Coronary artery (tissue), 2 donors: Measurements from ENCODE around the gene MEG3.
"Not testable (repeated sequence)": the region's sequence is repeated elsewhere in the genome, so short reads cannot be mapped to it uniquely, and the experiment has no call there.

Experiments used
- DNase-seq: peaks from one replicate; pipeline ENCODE4 v3.0.0-alpha.2; 2017; ENCODE audit warnings: low spot score
- H3K27ac ChIP-seq, 2 donors: fragments of 200-600 bp; sonication (generic); one replicate each; pipeline ENCODE4 v1.5.1; 2016 to 2019
- H3K4me3 ChIP-seq: fragments of 200-600 bp; sonication (generic); 2 replicates; pipeline ENCODE4 v1.5.1; 2016; ENCODE audit warnings: mild to moderate bottlenecking, moderate library complexity
- CTCF ChIP-seq: fragments of 200-600 bp; sonication (generic); IDR thresholded peaks from one replicate; pipeline ENCODE4 v1.5.1; 2019; ENCODE audit warnings: antibody characterized with exemption

The MEG3 gene

DNA sequence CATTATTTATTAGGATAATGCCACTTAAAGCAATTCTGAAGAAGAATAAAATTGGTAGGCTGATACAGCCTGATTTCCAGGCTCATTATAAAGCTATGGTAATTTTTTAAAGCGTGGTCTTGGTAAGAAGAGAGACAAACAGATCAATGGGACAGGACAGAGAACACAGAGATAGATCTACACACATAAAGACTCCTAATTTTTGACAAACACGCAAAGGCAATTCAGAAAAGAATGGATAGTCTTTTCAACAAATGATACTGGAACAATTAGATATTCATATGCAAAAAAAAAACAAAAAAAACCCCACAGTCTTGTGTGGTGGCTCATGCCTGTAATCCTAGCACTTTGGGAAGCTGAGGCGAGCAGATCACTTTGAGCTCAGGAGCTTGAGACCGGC is 25.9 kb upstream of the MEG3 start:
- TF ChIP-seq CTCF = no peak
- Histone ChIP-seq H3K27ac (no peak overlapping the region), H3K4me3 (no peak overlapping the region)
- DNase-seq = no peak

- DNase-seq, H3K27ac ChIP-seq, H3K4me3 ChIP-seq: not testable (repeated sequence)
Observed at GRCh38 chr14:100801433-100801832, 24.5 kb upstream of the MEG3 start.

DNA sequence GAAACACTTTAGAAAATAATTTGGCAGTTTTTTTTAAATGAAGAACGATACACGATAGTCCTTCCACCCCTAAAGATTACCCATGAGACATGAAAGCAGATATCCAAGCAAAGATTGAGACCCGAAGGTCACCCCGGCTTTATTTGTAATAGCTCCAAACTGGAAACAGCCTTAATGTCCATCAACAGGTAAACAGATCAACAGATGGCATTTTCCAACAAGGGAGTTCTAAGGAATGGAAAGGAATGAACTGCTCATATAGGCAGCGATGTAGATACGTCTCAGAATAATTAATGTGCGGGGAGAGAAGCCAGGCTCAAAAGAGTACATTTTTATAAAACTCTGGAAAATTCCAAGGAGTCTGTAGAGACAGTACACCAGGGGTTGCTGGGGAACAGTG is 23.7 kb upstream of the MEG3 start:
- TF ChIP-seq CTCF = no peak
- no peak overlapping the region for H3K4me3 ChIP-seq
- no peak for DNase-seq
- H3K27ac ChIP-seq = no peak overlapping the region

DNA sequence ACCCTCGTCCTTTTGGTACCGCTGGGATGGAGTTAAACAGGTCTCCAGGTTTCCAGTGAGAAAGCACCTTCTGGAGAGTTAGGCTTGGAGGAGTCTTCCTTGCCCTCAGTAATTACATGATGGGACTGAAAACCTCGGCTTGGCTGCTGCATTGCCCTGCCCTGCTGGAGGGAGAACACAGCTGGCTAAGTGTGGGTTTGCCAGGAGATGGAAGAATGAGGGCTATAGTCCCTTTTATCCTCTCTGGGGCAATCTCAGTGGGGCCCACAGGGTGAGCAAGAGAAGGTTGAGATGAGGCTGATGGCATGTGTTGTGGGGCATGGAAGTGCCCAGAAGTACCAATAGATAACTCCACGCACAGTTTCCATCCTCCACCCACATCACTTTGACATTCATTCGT is 23.2 kb upstream of the MEG3 start:
- H3K27ac ChIP-seq = no peak overlapping the region
- TF ChIP-seq CTCF = no peak
- no peak for DNase-seq
- H3K4me3 ChIP-seq = no peak overlapping the region

DNA sequence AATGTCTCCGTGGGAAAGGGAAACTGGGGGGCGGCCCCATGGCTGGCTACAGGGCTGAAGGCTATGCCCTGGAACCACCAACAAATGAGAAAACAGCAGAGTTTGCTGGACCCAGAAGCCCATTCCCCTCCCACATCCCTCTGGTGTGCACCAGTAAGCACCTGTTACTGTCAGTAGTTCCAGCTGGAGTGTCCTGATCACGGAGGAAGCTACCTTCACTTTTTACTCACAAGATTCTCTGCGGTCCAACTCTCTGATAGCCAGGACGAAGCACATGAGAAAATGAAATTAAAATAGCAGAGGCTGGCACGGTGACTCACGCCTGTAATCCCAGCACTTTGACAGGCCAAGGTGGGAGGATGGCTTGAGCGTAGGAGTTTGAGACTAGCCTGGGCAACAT is 22.7 kb upstream of the MEG3 start:
- no peak for DNase-seq
- Histone ChIP-seq H3K27ac (no peak overlapping the region), H3K4me3 (no peak overlapping the region)
- no peak for TF ChIP-seq CTCF

DNA sequence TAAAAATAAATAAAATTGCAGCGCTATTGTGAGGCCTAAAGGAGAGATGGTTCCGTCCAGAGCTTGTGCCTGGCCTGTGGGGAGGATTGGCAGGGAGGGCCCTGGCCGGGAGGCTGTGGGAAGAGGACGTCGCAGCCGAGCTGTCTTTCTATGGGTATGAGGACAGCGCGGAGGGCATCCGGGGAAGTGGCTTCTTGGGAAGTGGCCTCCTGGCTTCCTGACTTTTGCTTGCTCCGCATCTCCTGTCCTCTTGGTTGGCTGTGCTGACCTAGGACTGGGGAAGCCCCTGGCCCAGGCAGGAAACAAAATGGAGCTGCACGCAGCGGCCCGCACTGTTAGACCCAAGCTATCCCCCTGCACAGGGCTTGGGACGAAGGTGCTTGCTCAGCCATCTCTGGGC is 22.2 kb upstream of the MEG3 start:
- no peak for DNase-seq
- TF ChIP-seq CTCF = no peak
- no peak overlapping the region for H3K27ac ChIP-seq
- no peak overlapping the region for H3K4me3 ChIP-seq

DNA sequence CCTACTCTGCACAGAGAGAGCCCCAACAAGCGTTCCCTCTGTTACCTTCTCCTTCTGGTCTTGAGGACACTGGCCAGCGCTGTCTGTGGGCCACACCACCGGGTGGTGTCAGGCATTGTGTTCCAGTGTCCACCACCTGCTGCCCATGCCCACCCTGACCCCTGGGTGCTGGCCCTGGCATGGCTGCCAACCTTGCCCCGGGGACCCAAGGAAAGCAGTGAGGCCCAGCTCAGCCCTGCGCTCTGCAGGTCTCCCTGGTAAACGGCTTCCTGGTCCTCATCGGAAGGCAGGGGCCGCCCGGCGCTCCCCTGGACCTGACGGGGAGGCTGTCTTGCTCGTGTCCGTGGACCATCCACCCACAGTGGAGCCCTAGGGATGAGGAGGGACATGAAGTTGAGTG is 21.8 kb upstream of the MEG3 start:
- no peak overlapping the region for H3K27ac ChIP-seq
- TF ChIP-seq CTCF = no peak
- no peak overlapping the region for H3K4me3 ChIP-seq
- no peak for DNase-seq
